Esophagus squamous epithelium (tissue), 5 donors: ENCODE results near the gene HTR2A. TPM values are rescaled to one million over a fixed set of nuclear protein-coding genes. Genes with fewer than 3 reads are reported as not detected.

ENCODE experiments used
- DNase-seq: peaks from one replicate; lab custom pipeline; 2025; lab: John Stamatoyannopoulos, UW
- H3K27ac ChIP-seq, 4 donors: fragments of 200-600 bp; sonication (generic); one replicate each; pipeline ENCODE4 v1.5.1; 2016 to 2019; ENCODE audit warnings: mild to moderate bottlenecking in 1 of 4
- H3K27me3 ChIP-seq, 4 donors: fragments of 200-600 bp; sonication (generic); 1 replicate in 3 of 4; 2 replicates in 1 of 4; pipeline versions ENCODE4 v1.5.1 to v1.6.0; 2017 to 2021; ENCODE audit warnings: antibody characterized with exemption in 1 of 4
- H3K36me3 ChIP-seq, 3 donors: fragments of 200-600 bp; sonication (generic); one replicate each; pipeline ENCODE4 v1.5.1; 2016 to 2019
- H3K4me1 ChIP-seq, 3 donors: fragments of 200-600 bp; sonication (generic); one replicate each; pipeline ENCODE4 v1.5.1; 2017 to 2019
- H3K4me3 ChIP-seq, 4 donors: fragments of 200-600 bp; sonication (generic); 1 replicate in 3 of 4; 2 replicates in 1 of 4; pipeline ENCODE4 v1.5.1; 2016 to 2019; ENCODE audit warnings: mild to moderate bottlenecking in 2 of 4, moderate library complexity in 1 of 4
- H3K9me3 ChIP-seq, 3 donors: fragments of 200-600 bp; sonication (generic); one replicate each; pipeline ENCODE4 v1.5.1; 2016 to 2019
- POLR2A ChIP-seq, 4 donors: fragments of 450-650 bp; IDR thresholded peaks; one replicate each; pipeline ENCODE4 v1.6.1; 2017; ENCODE audit warnings: antibody characterized with exemption in 4 of 4, mild to moderate bottlenecking in 4 of 4, moderate library complexity in 3 of 4
- WGBS, 2 donors: methylation state at CpG; one replicate each; pipeline ENCODE4 v1.1.5; 2018; 5-methylcytosine and 5-hydroxymethylcytosine counted together
- intact Hi-C: fragments of 100-400 bp; cut with DNase I; formaldehyde crosslinking; loops from one replicate; pipeline ENCODE4 v1.15.0; 2022
- total RNA-seq, 4 donors: library from RNA; depleted of rRNA; stranded (reverse); fragments of >200 nt; gene quantifications; one replicate each; pipeline ENCODE4 v1.1.0, GENCODE V29; 2016
- TF ChIP-seq, protein P1 (sequence below), 6 experiments: fragments of 450-650 bp in 4 of 6; fragments of 200-600 bp in 2 of 6; sonication (generic) in 2 of 6; IDR thresholded peaks; one replicate each; pipeline ENCODE4 v1.5.1; 2016 to 2019; ENCODE audit warnings: antibody characterized with exemption in 6 of 6, mild to moderate bottlenecking in 4 of 6, moderate library complexity in 4 of 6
- donor health status: DM: yes; HTN: yes; CAD: no.

HTR2A gene
- total RNA-seq, 4 donors from 2014 or later, result 0.03 to 0.19 TPM; not detected in 2

- intact Hi-C loops, result no loop called here
- no peaks in the 10 kb centered on the region for H3K4me1 ChIP-seq
- TF ChIP-seq POLR2A (IDR thresholded peaks at IDR 0.05), result no peak
- TF ChIP-seq, protein P1, sequence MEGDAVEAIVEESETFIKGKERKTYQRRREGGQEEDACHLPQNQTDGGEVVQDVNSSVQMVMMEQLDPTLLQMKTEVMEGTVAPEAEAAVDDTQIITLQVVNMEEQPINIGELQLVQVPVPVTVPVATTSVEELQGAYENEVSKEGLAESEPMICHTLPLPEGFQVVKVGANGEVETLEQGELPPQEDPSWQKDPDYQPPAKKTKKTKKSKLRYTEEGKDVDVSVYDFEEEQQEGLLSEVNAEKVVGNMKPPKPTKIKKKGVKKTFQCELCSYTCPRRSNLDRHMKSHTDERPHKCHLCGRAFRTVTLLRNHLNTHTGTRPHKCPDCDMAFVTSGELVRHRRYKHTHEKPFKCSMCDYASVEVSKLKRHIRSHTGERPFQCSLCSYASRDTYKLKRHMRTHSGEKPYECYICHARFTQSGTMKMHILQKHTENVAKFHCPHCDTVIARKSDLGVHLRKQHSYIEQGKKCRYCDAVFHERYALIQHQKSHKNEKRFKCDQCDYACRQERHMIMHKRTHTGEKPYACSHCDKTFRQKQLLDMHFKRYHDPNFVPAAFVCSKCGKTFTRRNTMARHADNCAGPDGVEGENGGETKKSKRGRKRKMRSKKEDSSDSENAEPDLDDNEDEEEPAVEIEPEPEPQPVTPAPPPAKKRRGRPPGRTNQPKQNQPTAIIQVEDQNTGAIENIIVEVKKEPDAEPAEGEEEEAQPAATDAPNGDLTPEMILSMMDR (IDR thresholded peaks at IDR 0.05), result no peak
- H3K36me3 ChIP-seq, result no peaks in the 10 kb centered on the region
- H3K27me3 ChIP-seq, result no peaks in the 10 kb centered on the region
- no peaks in the 10 kb centered on the region for H3K9me3 ChIP-seq
- DNase-seq, result no peak
- no peak overlapping the region for H3K4me3 ChIP-seq
- H3K27ac ChIP-seq, result no peak overlapping the region
Measured at GRCh38 chr13:46830405-46831005, 66.3 kb downstream of the HTR2A start.

GRCh38 chr13:46822551-46822950 is 74.3 kb downstream of the HTR2A start:
- no peak for DNase-seq
- intact Hi-C loops, result no loop called here
- no peak overlapping the region for H3K27ac ChIP-seq

DNA sequence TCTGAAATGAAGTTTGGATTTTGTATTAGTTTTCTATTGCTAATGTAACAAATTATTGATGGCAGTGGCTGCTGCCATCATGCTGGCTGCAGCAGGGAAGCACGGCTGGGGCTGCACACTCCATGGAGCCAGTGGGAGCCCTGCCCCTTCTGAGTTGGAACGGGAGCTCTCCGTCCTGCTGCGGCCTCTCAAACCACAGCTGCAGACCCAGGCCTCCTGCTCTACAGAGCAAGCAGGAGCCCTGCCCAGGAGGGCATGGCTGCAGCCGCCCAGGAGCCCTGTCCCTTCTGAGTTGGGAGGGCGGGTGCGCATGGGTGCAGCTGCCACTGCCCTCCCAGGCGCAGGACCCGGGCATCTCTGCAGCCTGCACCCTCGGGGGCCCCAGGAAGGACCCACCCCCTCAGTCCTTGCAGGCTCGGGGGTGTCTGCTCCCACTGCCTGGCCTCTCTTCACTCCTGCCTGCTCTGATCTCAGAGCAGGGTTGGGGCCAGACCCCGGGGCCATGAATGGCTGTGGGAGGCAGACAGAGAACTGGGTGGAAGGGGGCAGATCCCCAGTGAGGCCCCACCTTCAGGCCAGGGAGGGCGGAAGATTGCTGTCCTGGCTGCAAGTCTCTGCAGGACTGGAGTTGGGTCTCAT is 78.9 kb downstream of the HTR2A start:
- WGBS, 2 donors, result 80% methylated on average over 1 of the region's 13 CpGs; no CpG with 5 or more reads in 1 of the 2 donors
- intact Hi-C loops, result no loop called here
- no peak for DNase-seq

More at GRCh38 chr13:46822551-46822950, 74.3 kb downstream of the HTR2A start:
- WGBS, 2 donors, result 67 to 88% methylated on average over 2 of the region's 2 CpGs
- Histone ChIP-seq H3K4me3 (no peak overlapping the region), H3K27me3 (peaks cover 0 to 6% (median 0%) of the 10 kb centered on the region in 4 donors), H3K36me3 (no peaks in the 10 kb centered on the region), H3K9me3 (no peaks in the 10 kb centered on the region), H3K4me1 (no peaks in the 10 kb centered on the region)
- no peak for TF ChIP-seq POLR2A (IDR thresholded peaks at IDR 0.05)
- TF ChIP-seq, protein P1 (IDR thresholded peaks at IDR 0.05), result no peak

GRCh38 chr13:46817095-46817494 is 79.8 kb downstream of the HTR2A start:
- no peaks in the 10 kb centered on the region for H3K4me1 ChIP-seq
- WGBS, 2 donors, result 52 to 88% methylated on average over 1 of the region's 1 CpG
- peaks cover 0 to 9% (median 0%) of the 10 kb centered on the region in 3 donors for H3K9me3 ChIP-seq
- no peak overlapping the region for H3K27ac ChIP-seq
- H3K27me3 ChIP-seq, result peaks cover 0 to 6% (median 0%) of the 10 kb centered on the region in 4 donors
- DNase-seq, result no peak
- no peak for TF ChIP-seq POLR2A (IDR thresholded peaks at IDR 0.05)
- TF ChIP-seq, protein P1 (IDR thresholded peaks at IDR 0.05), result no peak
- intact Hi-C loops, result no loop called here
- no peak overlapping the region for H3K4me3 ChIP-seq
- H3K36me3 ChIP-seq, result no peaks in the 10 kb centered on the region

More for the DNA sequence above, 78.9 kb downstream of the HTR2A start:
- Histone ChIP-seq H3K4me3 (no peak overlapping the region), H3K36me3 (no peaks in the 10 kb centered on the region), H3K4me1 (no peaks in the 10 kb centered on the region), H3K9me3 (peaks cover 0 to under 1% (median 0%) of the 10 kb centered on the region in 3 donors), H3K27me3 (peaks cover 0 to 6% (median 0%) of the 10 kb centered on the region in 4 donors), H3K27ac (no peak overlapping the region)
- no peak for TF ChIP-seq POLR2A (IDR thresholded peaks at IDR 0.05)
- TF ChIP-seq, protein P1 (IDR thresholded peaks at IDR 0.05), result no peak

- peaks cover 0 to 11% (median 0%) of the 10 kb centered on the region in 3 donors for H3K9me3 ChIP-seq
- H3K4me1 ChIP-seq, result no peaks in the 10 kb centered on the region
- intact Hi-C loops, result no loop called here
- WGBS, 2 donors, result 67 to 85% methylated on average over 1 of the region's 1 CpG
- H3K36me3 ChIP-seq, result no peaks in the 10 kb centered on the region
- TF ChIP-seq, protein P1 (IDR thresholded peaks at IDR 0.05), result no peak
- TF ChIP-seq POLR2A (IDR thresholded peaks at IDR 0.05), result no peak
- H3K27ac ChIP-seq, result no peak overlapping the region
- DNase-seq, result no peak
- peaks cover 0 to 6% (median 0%) of the 10 kb centered on the region in 4 donors for H3K27me3 ChIP-seq
- no peak overlapping the region for H3K4me3 ChIP-seq
Measured at GRCh38 chr13:46816371-46816770, 80.5 kb downstream of the HTR2A start.
